Measurements from ENCODE around the gene ZNF511.
A peak's percentile ranks its signal among the peaks of the same experiment; 100 is the strongest.

Gene ZNF511

GRCh38 chr10:133308421-133309099 is at the start of gene ZNF511, which contains the start of gene TUBGCP2:
Gene ZNF511, plus strand, starts transcription at chr10:133308914. Its CDS starts 30 bp downstream, at chr10:133308944.
Gene TUBGCP2, minus strand, starts transcription at chr10:133308872. Its CDS starts 5,931 bp downstream, at chr10:133302941.
- Histone ChIP-seq H3K9me2 (ENCODE audit: low read depth, low read length) (no peaks in the 10 kb centered on the region), H3K4me2 (ENCODE audit: low read length) (peak within 1 kb of the TSS; percentile 95), H3K27ac (ENCODE audit: low read depth, low read length, poor library complexity, severe bottlenecking) (peak within 1 kb of the TSS; percentile 38), H3K9me3 (ENCODE audit: low read length) (no peaks in the 10 kb centered on the region), H3K27me3 (ENCODE audit: insufficient read depth, low read length) (no peaks in the 10 kb centered on the region), H3K4me3 (ENCODE audit: low read depth, low read length, poor library complexity, severe bottlenecking) (peak within 1 kb of the TSS; percentile 87), H2AFZ (ENCODE audit: low read length) (no peak within 1 kb of the TSS), H3K36me3 (ENCODE audit: insufficient read depth, low read length) (peaks cover 36% of the 10 kb centered on the region), H3F3A (ENCODE audit: insufficient read depth, low read length) (no peaks in the 10 kb centered on the region), H3K9ac (ENCODE audit: low read length) (peak within 1 kb of the TSS; percentile 71), H3K4me1 (ENCODE audit: insufficient read depth, low read length, severe bottlenecking) (peaks cover 24% of the 10 kb centered on the region), H3K79me2 (ENCODE audit: insufficient read depth, low read length) (no peaks in the 10 kb centered on the region; the same call in 1 of the 2 replicates), H4K20me1 (ENCODE audit: insufficient read depth, low read length) (no peaks in the 10 kb centered on the region)
- TF ChIP-seq CTCF (IDR thresholded peaks at IDR 0.05; ENCODE audit: low read length) (no peak), EZH2 (IDR thresholded peaks at IDR 0.05; ENCODE audit: borderline replicate concordance, low read length) (no peak)

- H3F3A ChIP-seq (ENCODE audit: insufficient read depth, low read length), result no peaks in the 10 kb centered on the region
- H3K4me2 ChIP-seq (ENCODE audit: low read length), result no peak overlapping the region
- H3K36me3 ChIP-seq (ENCODE audit: insufficient read depth, low read length), result no peaks in the 10 kb centered on the region
- no peak overlapping the region for H3K9ac ChIP-seq (ENCODE audit: low read length)
- no peaks in the 10 kb centered on the region for H3K79me2 ChIP-seq (ENCODE audit: insufficient read depth, low read length)
- no peaks in the 10 kb centered on the region for H3K9me3 ChIP-seq (ENCODE audit: low read length)
- H2AFZ ChIP-seq (ENCODE audit: low read length), result no peak overlapping the region
- no peaks in the 10 kb centered on the region for H4K20me1 ChIP-seq (ENCODE audit: insufficient read depth, low read length)
- peaks cover 12% of the 10 kb centered on the region for H3K27me3 ChIP-seq (ENCODE audit: insufficient read depth, low read length)
- no peak overlapping the region for H3K4me3 ChIP-seq (ENCODE audit: low read depth, low read length, poor library complexity, severe bottlenecking)
- H3K4me1 ChIP-seq (ENCODE audit: insufficient read depth, low read length, severe bottlenecking), result peaks cover 9% of the 10 kb centered on the region
- no peak for TF ChIP-seq EZH2 (IDR thresholded peaks at IDR 0.05; ENCODE audit: borderline replicate concordance, low read length)
- no peak for TF ChIP-seq CTCF (IDR thresholded peaks at IDR 0.05; ENCODE audit: low read length)
- H3K27ac ChIP-seq (ENCODE audit: low read depth, low read length, poor library complexity, severe bottlenecking), result no peak overlapping the region
- no peaks in the 10 kb centered on the region for H3K9me2 ChIP-seq (ENCODE audit: low read depth, low read length)
Measured at GRCh38 chr10:133259602-133259989, 49.1 kb upstream of the ZNF511 start.

- Histone ChIP-seq H3K27ac (ENCODE audit: low read depth, low read length, poor library complexity, severe bottlenecking) (no peak overlapping the region), H3K36me3 (ENCODE audit: insufficient read depth, low read length) (no peaks in the 10 kb centered on the region), H3F3A (ENCODE audit: insufficient read depth, low read length) (no peaks in the 10 kb centered on the region), H4K20me1 (ENCODE audit: insufficient read depth, low read length) (no peaks in the 10 kb centered on the region), H3K79me2 (ENCODE audit: insufficient read depth, low read length) (no peaks in the 10 kb centered on the region), H3K4me1 (ENCODE audit: insufficient read depth, low read length, severe bottlenecking) (peaks cover 9% of the 10 kb centered on the region), H3K9ac (ENCODE audit: low read length) (peak overlapping the region; percentile 84), H3K9me3 (ENCODE audit: low read length) (no peaks in the 10 kb centered on the region), H3K27me3 (ENCODE audit: insufficient read depth, low read length) (peaks cover 12% of the 10 kb centered on the region), H3K4me3 (ENCODE audit: low read depth, low read length, poor library complexity, severe bottlenecking) (peak overlapping the region; percentile 81), H3K9me2 (ENCODE audit: low read depth, low read length) (no peaks in the 10 kb centered on the region), H2AFZ (ENCODE audit: low read length) (no peak overlapping the region), H3K4me2 (ENCODE audit: low read length) (peak overlapping the region; percentile 97)
- TF ChIP-seq EZH2 (IDR thresholded peaks at IDR 0.05; ENCODE audit: borderline replicate concordance, low read length) (no peak), CTCF (IDR thresholded peaks at IDR 0.05; ENCODE audit: low read length) (no peak)
Measured at GRCh38 chr10:133260895-133261725, 47.6 kb upstream of the ZNF511 start.

Measured in OCI-LY1 (cell line).